ENCODE measurements around the gene SYT15B.
"Not testable (repeated sequence)": the region's sequence is repeated elsewhere in the genome, so short reads cannot be mapped to it uniquely, and the experiment has no call there.

DNA sequence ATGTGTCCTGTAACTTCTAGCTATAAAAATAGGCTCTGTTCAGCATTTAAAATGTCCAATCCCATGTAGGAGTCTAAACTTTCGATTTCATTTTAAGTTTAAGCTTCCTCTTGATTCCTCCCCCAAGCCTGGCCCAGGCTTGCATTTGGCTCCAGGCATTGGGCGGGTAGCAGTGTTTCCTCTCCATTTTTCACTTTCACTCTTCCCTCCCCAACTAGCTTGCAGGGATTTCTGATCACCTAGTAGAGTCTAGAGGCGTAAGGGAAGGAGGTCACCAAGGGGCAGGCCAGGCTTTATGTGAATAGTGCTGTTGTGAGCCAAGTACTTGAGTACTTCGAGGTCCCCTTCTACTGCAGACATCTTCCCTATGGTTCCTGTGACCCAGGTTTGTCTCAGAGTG is 18.5 kb downstream of the SYT15B start:
- TF ChIP-seq, protein P1, sequence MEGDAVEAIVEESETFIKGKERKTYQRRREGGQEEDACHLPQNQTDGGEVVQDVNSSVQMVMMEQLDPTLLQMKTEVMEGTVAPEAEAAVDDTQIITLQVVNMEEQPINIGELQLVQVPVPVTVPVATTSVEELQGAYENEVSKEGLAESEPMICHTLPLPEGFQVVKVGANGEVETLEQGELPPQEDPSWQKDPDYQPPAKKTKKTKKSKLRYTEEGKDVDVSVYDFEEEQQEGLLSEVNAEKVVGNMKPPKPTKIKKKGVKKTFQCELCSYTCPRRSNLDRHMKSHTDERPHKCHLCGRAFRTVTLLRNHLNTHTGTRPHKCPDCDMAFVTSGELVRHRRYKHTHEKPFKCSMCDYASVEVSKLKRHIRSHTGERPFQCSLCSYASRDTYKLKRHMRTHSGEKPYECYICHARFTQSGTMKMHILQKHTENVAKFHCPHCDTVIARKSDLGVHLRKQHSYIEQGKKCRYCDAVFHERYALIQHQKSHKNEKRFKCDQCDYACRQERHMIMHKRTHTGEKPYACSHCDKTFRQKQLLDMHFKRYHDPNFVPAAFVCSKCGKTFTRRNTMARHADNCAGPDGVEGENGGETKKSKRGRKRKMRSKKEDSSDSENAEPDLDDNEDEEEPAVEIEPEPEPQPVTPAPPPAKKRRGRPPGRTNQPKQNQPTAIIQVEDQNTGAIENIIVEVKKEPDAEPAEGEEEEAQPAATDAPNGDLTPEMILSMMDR (IDR thresholded peaks at IDR 0.05 in 4 of 5, conservative IDR thresholded peaks at IDR 0.05 in 1 of 5): not testable (repeated sequence)
- not testable (repeated sequence) for TF ChIP-seq POLR2A (IDR thresholded peaks at IDR 0.05)
